Neural cell (in vitro differentiated cells): ENCODE results near the gene VDAC1. TPM values are rescaled to one million over a fixed set of nuclear protein-coding genes. Genes with fewer than 3 reads are reported as not detected.

Source experiments
- H2AFZ ChIP-seq: fragments of 200-600, 300-800 bp; sonication (generic), shearing (Covaris generic); 2 replicates; pipeline ENCODE4 v1.6.0; 2014; ENCODE audit warnings: low read depth, mild to moderate bottlenecking, antibody characterized with exemption, low read length, moderate library complexity
- H3F3A ChIP-seq: fragments of 200-600 bp; shearing (Covaris generic); 2 replicates; pipeline ENCODE4 v1.6.1; 2016; ENCODE audit warnings: mild to moderate bottlenecking, moderate library complexity, mixed read lengths, antibody characterized with exemption, low read length; ENCODE audit not compliant: insufficient read depth, poor library complexity, severe bottlenecking
- H3K27ac ChIP-seq: fragments of 200-600, 300-800 bp; sonication (generic), shearing (Covaris generic); 2 replicates; pipeline ENCODE4 v1.5.1; 2014; ENCODE audit warnings: mild to moderate bottlenecking, low read length, moderate library complexity
- H3K27me3 ChIP-seq: fragments of 300-800, 200-600 bp; sonication (generic), shearing (Covaris generic); 2 replicates; pipeline ENCODE4 v1.6.0; 2014; ENCODE audit warnings: mild to moderate bottlenecking, low read depth, low read length, moderate library complexity; ENCODE audit not compliant: insufficient read depth
- H3K36me3 ChIP-seq: fragments of 300-800, 200-600 bp; sonication (generic), shearing (Covaris generic); 2 replicates; pipeline ENCODE4 v1.5.1; 2014; ENCODE audit warnings: mild to moderate bottlenecking, antibody characterized with exemption, low read length, moderate library complexity; ENCODE audit not compliant: insufficient read depth
- H3K4me2 ChIP-seq: fragments of 300-800, 200-600 bp; sonication (generic), shearing (Covaris generic); 2 replicates; pipeline ENCODE4 v1.6.0; 2014; ENCODE audit warnings: mild to moderate bottlenecking, low read length
- H3K4me3 ChIP-seq: fragments of 300-800, 200-600 bp; sonication (generic), shearing (Covaris generic); 2 replicates; pipeline ENCODE4 v1.5.1; 2014; ENCODE audit warnings: mild to moderate bottlenecking, low read length, moderate library complexity
- H3K79me2 ChIP-seq: fragments of 200-600 bp; shearing (Covaris generic); replicated peaks from 2 replicates; pipeline ENCODE4 v1.6.0; 2014; ENCODE audit warnings: mild to moderate bottlenecking, low read length, moderate library complexity; ENCODE audit not compliant: insufficient read depth
- H3K9ac ChIP-seq: fragments of 300-800, 200-600 bp; sonication (generic), shearing (Covaris generic); 2 replicates; pipeline ENCODE4 v1.6.1; 2016; ENCODE audit warnings: mild to moderate bottlenecking, low read length, mixed read lengths
- H3K9me2 ChIP-seq: fragments of 200-600 bp; shearing (Covaris generic); 2 replicates; pipeline ENCODE4 v1.6.1; 2016; ENCODE audit warnings: mild to moderate bottlenecking, low read length, mixed read lengths; ENCODE audit not compliant: insufficient read depth
- H3K9me3 ChIP-seq: fragments of 200-600, 300-800 bp; sonication (generic), shearing (Covaris generic); 2 replicates; pipeline ENCODE4 v1.6.1; 2016; ENCODE audit warnings: mild to moderate bottlenecking, mixed run types, low read length, moderate library complexity, mixed read lengths
- H4K20me1 ChIP-seq: fragments of 200-600 bp; shearing (Covaris generic); 2 replicates; pipeline ENCODE4 v1.6.1; 2016; ENCODE audit warnings: mild to moderate bottlenecking, mixed run types; ENCODE audit not compliant: insufficient read depth
- CTCF ChIP-seq: fragments of 450-650 bp; IDR thresholded peaks from 2 replicates; pipeline ENCODE4 v1.5.1; 2014; ENCODE audit warnings: antibody characterized with exemption, mild to moderate bottlenecking, moderate library complexity; ENCODE audit not compliant: poor library complexity, severe bottlenecking
- EP300 ChIP-seq: fragments of 450-650 bp; conservative IDR thresholded peaks from 2 replicates; pipeline ENCODE4 v1.6.1; 2014; ENCODE audit warnings: antibody characterized with exemption, mild to moderate bottlenecking, moderate library complexity; ENCODE audit not compliant: poor library complexity, severe bottlenecking
- EZH2 ChIP-seq: fragments of 200-600, 300-800 bp; shearing (Covaris generic), sonication (generic); IDR thresholded peaks from 2 replicates; pipeline ENCODE4 v1.6.1; 2014; ENCODE audit warnings: antibody characterized with exemption, low read length, borderline replicate concordance, mild to moderate bottlenecking; ENCODE audit not compliant: insufficient read depth, poor library complexity, severe bottlenecking
- MXI1 ChIP-seq: fragments of 450-650 bp; conservative IDR thresholded peaks from 2 replicates; pipeline ENCODE4 v1.6.1; 2014; ENCODE audit warnings: antibody characterized with exemption, mild to moderate bottlenecking; ENCODE audit not compliant: poor library complexity, severe bottlenecking
- POLR2AphosphoS5 ChIP-seq: IDR thresholded peaks from 2 replicates; pipeline ENCODE4 v1.6.1; 2012
- RAD21 ChIP-seq: fragments of 450-650 bp; conservative IDR thresholded peaks from 2 replicates; pipeline ENCODE4 v1.6.1; 2014; ENCODE audit warnings: antibody characterized with exemption, mild to moderate bottlenecking, moderate library complexity
- SMC3 ChIP-seq: fragments of 450-650 bp; conservative IDR thresholded peaks from 2 replicates; pipeline ENCODE4 v1.6.1; 2014; ENCODE audit warnings: antibody characterized with exemption, mild to moderate bottlenecking, moderate library complexity; ENCODE audit not compliant: poor library complexity
- TAF1 ChIP-seq: IDR thresholded peaks from 2 replicates; pipeline ENCODE4 v1.6.1; 2012; ENCODE audit warnings: low read depth
- polyA plus RNA-seq: library from polyadenylated mRNA; depleted of rRNA; stranded (reverse); fragments of >200 nt; gene quantifications from 2 replicates; pipeline ENCODE4 v1.2.3, GENCODE V29; 2014
- TF ChIP-seq, protein P1 (sequence below): IDR thresholded peaks from 2 replicates; pipeline ENCODE4 v1.6.1; 2012; ENCODE audit warnings: borderline replicate concordance

Gene VDAC1
- polyA plus RNA-seq, 1 donor from 2014 or later = 307 TPM

DNA sequence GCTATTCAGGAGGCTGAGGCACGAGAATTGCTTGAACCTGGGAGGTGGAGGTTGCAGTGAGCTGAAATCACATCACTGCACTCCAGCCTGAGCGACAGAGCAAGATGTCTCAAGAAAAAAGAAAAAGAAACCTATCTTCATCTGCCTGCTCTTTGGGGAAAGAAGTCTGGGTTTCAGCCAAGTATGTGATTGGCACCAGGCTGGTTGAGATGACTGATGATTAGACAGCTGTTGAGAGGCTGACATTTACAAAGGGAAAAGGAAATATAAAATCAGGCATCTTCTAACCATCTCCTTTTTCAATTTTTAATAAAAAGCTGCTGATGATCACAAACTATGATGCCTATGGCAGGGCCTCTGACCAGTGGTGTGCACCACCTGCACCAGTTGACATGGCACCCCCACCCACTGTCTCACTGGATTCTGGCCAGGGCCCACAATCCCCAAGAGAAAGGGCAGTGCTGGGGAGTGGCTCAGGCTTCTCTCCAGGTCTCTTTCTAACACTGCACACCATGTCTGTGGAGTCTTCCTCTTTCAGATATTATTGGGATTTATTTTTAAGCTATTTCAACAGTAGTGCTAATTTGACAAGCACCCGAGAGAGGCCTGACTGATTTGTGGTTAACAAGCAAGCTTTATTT, 19.1 kb downstream of the VDAC1 start:
- Histone ChIP-seq H3K4me2 (no peak overlapping the region), H4K20me1 (no peaks in the 10 kb centered on the region), H3K4me3 (no peak overlapping the region), H3F3A (no peaks in the 10 kb centered on the region), H3K9me2 (no peaks in the 10 kb centered on the region), H3K9ac (no peak overlapping the region), H3K36me3 (no peaks in the 10 kb centered on the region), H2AFZ (no peak overlapping the region), H3K27ac (peak overlapping the region; percentile 59), H3K79me2 (no peaks in the 10 kb centered on the region), H3K27me3 (no peaks in the 10 kb centered on the region), H3K9me3 (no peaks in the 10 kb centered on the region)
- TF ChIP-seq RAD21 (no peak), EP300 (peak; percentile 64), MXI1 (no peak), SMC3 (no peak)

DNA sequence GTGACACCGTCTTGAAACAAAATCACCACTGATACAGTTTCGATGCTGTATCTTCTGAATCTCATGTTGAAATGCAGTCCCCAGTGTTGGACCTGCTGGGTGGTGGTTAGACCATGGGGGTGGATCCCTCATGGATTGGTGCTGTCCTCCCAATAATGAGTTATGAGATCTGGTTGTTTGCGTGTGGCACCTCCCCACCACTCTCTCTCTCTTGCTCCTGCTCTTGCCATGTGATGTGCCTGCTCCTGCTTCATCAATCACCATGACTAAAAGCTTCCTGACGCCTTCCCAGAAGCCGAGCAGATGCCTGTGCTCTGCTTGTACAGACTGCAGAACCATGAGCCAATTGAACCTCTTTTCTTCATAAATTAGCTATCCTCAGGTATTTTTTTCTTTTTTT, 21.1 kb downstream of the VDAC1 start:
- H3K4me2 ChIP-seq = no peak overlapping the region
- no peak overlapping the region for H3K9ac ChIP-seq
- no peak overlapping the region for H3K27ac ChIP-seq
- no peaks in the 10 kb centered on the region for H4K20me1 ChIP-seq
- H3K9me2 ChIP-seq = no peaks in the 10 kb centered on the region
- no peaks in the 10 kb centered on the region for H3K9me3 ChIP-seq
- H3K36me3 ChIP-seq = no peaks in the 10 kb centered on the region
- H3K4me3 ChIP-seq = no peak overlapping the region
- H3K27me3 ChIP-seq = no peaks in the 10 kb centered on the region
- no peak overlapping the region for H2AFZ ChIP-seq
- H3K79me2 ChIP-seq = no peaks in the 10 kb centered on the region
- no peaks in the 10 kb centered on the region for H3F3A ChIP-seq
- TF ChIP-seq EP300 (no peak), CTCF (no peak)

- no peaks in the 10 kb centered on the region for H3K36me3 ChIP-seq
- H2AFZ ChIP-seq = no peak overlapping the region
- no peaks in the 10 kb centered on the region for H3F3A ChIP-seq
- no peaks in the 10 kb centered on the region for H3K9me3 ChIP-seq
- no peak overlapping the region for H3K27ac ChIP-seq
- no peak overlapping the region for H3K9ac ChIP-seq
- no peaks in the 10 kb centered on the region for H3K27me3 ChIP-seq
- no peak for TF ChIP-seq SMC3
- no peak for TF ChIP-seq MXI1
- TF ChIP-seq RAD21 = no peak
- H4K20me1 ChIP-seq = no peaks in the 10 kb centered on the region
- H3K9me2 ChIP-seq = no peaks in the 10 kb centered on the region
- H3K4me3 ChIP-seq = no peak overlapping the region
- no peaks in the 10 kb centered on the region for H3K79me2 ChIP-seq
- H3K4me2 ChIP-seq = no peak overlapping the region
These were observed 23.1 kb downstream of the VDAC1 start for GRCh38 chr5:133981714-133982113.

GRCh38 chr5:133980652-133981051, 24.1 kb downstream of the VDAC1 start:
- Histone ChIP-seq H4K20me1 (no peaks in the 10 kb centered on the region), H3K9me2 (no peaks in the 10 kb centered on the region), H3K4me2 (no peak overlapping the region), H2AFZ (no peak overlapping the region), H3K79me2 (no peaks in the 10 kb centered on the region), H3F3A (no peaks in the 10 kb centered on the region), H3K27ac (no peak overlapping the region), H3K4me3 (no peak overlapping the region), H3K36me3 (no peaks in the 10 kb centered on the region), H3K27me3 (no peaks in the 10 kb centered on the region), H3K9me3 (no peaks in the 10 kb centered on the region), H3K9ac (no peak overlapping the region)
- no peak for TF ChIP-seq EZH2
- TF ChIP-seq POLR2AphosphoS5 = no peak
- TF ChIP-seq MXI1 = no peak
- no peak for TF ChIP-seq TAF1
- TF ChIP-seq EP300 = no peak
- no peak for TF ChIP-seq CTCF
- no peak for TF ChIP-seq RAD21
- no peak for TF ChIP-seq SMC3
- TF ChIP-seq, protein P1, sequence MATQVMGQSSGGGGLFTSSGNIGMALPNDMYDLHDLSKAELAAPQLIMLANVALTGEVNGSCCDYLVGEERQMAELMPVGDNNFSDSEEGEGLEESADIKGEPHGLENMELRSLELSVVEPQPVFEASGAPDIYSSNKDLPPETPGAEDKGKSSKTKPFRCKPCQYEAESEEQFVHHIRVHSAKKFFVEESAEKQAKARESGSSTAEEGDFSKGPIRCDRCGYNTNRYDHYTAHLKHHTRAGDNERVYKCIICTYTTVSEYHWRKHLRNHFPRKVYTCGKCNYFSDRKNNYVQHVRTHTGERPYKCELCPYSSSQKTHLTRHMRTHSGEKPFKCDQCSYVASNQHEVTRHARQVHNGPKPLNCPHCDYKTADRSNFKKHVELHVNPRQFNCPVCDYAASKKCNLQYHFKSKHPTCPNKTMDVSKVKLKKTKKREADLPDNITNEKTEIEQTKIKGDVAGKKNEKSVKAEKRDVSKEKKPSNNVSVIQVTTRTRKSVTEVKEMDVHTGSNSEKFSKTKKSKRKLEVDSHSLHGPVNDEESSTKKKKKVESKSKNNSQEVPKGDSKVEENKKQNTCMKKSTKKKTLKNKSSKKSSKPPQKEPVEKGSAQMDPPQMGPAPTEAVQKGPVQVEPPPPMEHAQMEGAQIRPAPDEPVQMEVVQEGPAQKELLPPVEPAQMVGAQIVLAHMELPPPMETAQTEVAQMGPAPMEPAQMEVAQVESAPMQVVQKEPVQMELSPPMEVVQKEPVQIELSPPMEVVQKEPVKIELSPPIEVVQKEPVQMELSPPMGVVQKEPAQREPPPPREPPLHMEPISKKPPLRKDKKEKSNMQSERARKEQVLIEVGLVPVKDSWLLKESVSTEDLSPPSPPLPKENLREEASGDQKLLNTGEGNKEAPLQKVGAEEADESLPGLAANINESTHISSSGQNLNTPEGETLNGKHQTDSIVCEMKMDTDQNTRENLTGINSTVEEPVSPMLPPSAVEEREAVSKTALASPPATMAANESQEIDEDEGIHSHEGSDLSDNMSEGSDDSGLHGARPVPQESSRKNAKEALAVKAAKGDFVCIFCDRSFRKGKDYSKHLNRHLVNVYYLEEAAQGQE = no peak
